OCI-LY3 (cell line): Measurements from ENCODE around the gene CCBE1.

Experiments
- H2AFZ ChIP-seq: fragments of 200-600, 300-600 bp; shearing (Covaris generic); 2 replicates; pipeline ENCODE4 v1.6.0; 2014; ENCODE audit warnings: antibody characterized with exemption, low read depth, low read length
- H3K27ac ChIP-seq: fragments of 200-600, 300-600 bp; sonication (generic); 2 replicates; pipeline ENCODE4 v1.5.1; 2014; ENCODE audit warnings: mild to moderate bottlenecking, low read length, moderate library complexity, mixed read lengths
- H3K27me3 ChIP-seq: fragments of 200-600, 300-600 bp; sonication (generic); 2 replicates; pipeline ENCODE4 v1.6.1; 2014; ENCODE audit warnings: low read depth, low read length, mixed read lengths
- H3K36me3 ChIP-seq: fragments of 200-600, 300-600 bp; sonication (generic); replicated peaks from 2 replicates; pipeline ENCODE3; 2014; ENCODE audit warnings: low read depth, low read length, mixed read lengths
- H3K4me1 ChIP-seq: fragments of 300-600, 200-600 bp; sonication (generic); 2 replicates; pipeline ENCODE4 v1.6.1; 2014; ENCODE audit warnings: low read length, mixed read lengths
- H3K4me2 ChIP-seq: fragments of 200-600, 300-600 bp; sonication (generic); 2 replicates; pipeline ENCODE4 v1.6.1; 2014; ENCODE audit warnings: low read length, mixed read lengths
- H3K4me3 ChIP-seq: fragments of 300-600, 200-600 bp; sonication (generic); 2 replicates; pipeline ENCODE4 v1.5.1; 2014; ENCODE audit warnings: antibody characterized with exemption, mild to moderate bottlenecking, low read length, moderate library complexity
- H3K79me2 ChIP-seq: fragments of 300-600, 200-600 bp; shearing (Covaris generic); 2 replicates; pipeline ENCODE4 v1.6.1; 2014; ENCODE audit warnings: mild to moderate bottlenecking, low read length, mixed read lengths
- H3K9ac ChIP-seq: fragments of 300-600, 200-600 bp; shearing (Covaris generic); 2 replicates; pipeline ENCODE4 v1.6.0; 2014; ENCODE audit warnings: mild to moderate bottlenecking, low read length, moderate library complexity
- H3K9me3 ChIP-seq: fragments of 200-600, 300-600 bp; shearing (Covaris generic); 2 replicates; pipeline ENCODE4 v1.6.1; 2014; ENCODE audit warnings: low read length, mixed read lengths; ENCODE audit not compliant: insufficient read depth
- H4K20me1 ChIP-seq: fragments of 200-600, 300-600 bp; sonication (generic); 2 replicates; pipeline ENCODE4 v1.6.1; 2016; ENCODE audit warnings: low read length, mixed read lengths; ENCODE audit not compliant: insufficient read depth
- EZH2phosphoT487 ChIP-seq: fragments of 200-600 bp; shearing (Covaris generic); IDR thresholded peaks from 2 replicates; pipeline ENCODE4 v1.6.1; 2018; ENCODE audit warnings: antibody characterized with exemption, mixed run types, low read depth
- TF ChIP-seq, protein P1 (sequence below): fragments of 200-600, 300-600 bp; sonication (generic); IDR thresholded peaks from 2 replicates; pipeline ENCODE4 v1.5.1; 2014; ENCODE audit warnings: antibody characterized with exemption, low read length, low read depth

CCBE1 gene

DNA sequence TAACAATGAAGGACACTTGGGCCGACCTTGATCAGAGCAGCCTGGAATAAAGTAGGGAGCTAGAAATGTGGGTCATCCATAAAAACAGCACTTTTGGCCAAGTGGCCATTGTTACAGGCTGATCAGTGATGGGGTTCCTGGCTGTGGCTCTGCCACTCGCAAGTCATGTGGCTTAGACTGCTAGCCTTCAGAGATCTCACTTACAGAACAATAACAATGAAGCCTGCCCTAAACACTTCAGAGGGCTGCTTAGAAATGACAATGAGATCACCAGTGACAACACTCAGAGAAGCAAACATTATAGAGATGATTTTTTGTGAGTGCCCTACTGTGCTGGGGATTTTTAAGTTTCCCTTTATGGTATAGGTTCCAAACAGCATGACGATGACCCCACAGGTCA lies 230.2 kb downstream of the CCBE1 start:
- H3K4me1 ChIP-seq: no peaks in the 10 kb centered on the region

DNA sequence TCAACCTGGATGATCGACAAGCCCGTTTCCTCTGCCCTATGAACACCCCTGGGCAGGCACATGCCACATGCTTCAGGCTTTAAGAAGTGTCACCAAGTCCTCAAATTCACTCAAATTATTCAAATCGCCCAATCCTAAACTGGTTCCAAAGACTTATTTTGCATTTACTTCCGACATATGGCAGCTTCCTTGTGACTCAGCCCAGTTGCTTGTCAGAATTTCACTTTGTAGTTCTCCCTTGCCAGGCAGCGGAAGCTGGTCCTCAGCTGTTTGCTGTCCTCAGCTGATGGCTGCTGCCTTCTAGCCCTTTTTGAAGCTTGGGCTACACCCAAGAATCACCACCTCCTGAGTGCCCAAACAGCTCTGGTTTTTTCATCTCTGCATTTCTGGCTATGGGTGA lies 232.7 kb downstream of the CCBE1 start:
- H3K36me3 ChIP-seq: no peaks in the 10 kb centered on the region
- no peaks in the 10 kb centered on the region for H3K4me1 ChIP-seq
- no peaks in the 10 kb centered on the region for H4K20me1 ChIP-seq
- no peaks in the 10 kb centered on the region for H3K9me3 ChIP-seq
- H3K4me2 ChIP-seq: no peak overlapping the region
- TF ChIP-seq, protein P1, sequence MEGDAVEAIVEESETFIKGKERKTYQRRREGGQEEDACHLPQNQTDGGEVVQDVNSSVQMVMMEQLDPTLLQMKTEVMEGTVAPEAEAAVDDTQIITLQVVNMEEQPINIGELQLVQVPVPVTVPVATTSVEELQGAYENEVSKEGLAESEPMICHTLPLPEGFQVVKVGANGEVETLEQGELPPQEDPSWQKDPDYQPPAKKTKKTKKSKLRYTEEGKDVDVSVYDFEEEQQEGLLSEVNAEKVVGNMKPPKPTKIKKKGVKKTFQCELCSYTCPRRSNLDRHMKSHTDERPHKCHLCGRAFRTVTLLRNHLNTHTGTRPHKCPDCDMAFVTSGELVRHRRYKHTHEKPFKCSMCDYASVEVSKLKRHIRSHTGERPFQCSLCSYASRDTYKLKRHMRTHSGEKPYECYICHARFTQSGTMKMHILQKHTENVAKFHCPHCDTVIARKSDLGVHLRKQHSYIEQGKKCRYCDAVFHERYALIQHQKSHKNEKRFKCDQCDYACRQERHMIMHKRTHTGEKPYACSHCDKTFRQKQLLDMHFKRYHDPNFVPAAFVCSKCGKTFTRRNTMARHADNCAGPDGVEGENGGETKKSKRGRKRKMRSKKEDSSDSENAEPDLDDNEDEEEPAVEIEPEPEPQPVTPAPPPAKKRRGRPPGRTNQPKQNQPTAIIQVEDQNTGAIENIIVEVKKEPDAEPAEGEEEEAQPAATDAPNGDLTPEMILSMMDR: no peak
- TF ChIP-seq EZH2phosphoT487: no peak
- no peak overlapping the region for H3K4me3 ChIP-seq
- H3K9ac ChIP-seq: no peak overlapping the region
- H3K27ac ChIP-seq: no peak overlapping the region
- peaks cover 21% of the 10 kb centered on the region for H3K27me3 ChIP-seq
- no peaks in the 10 kb centered on the region for H3K79me2 ChIP-seq
- no peak overlapping the region for H2AFZ ChIP-seq

More for the DNA sequence above, 230.2 kb downstream of the CCBE1 start:
- Histone ChIP-seq H4K20me1 (no peaks in the 10 kb centered on the region), H3K27me3 (peaks cover 34% of the 10 kb centered on the region), H2AFZ (no peak overlapping the region), H3K27ac (no peak overlapping the region), H3K9ac (no peak overlapping the region), H3K36me3 (no peaks in the 10 kb centered on the region), H3K79me2 (no peaks in the 10 kb centered on the region), H3K4me2 (no peak overlapping the region), H3K9me3 (no peaks in the 10 kb centered on the region), H3K4me3 (no peak overlapping the region)
- no peak for TF ChIP-seq EZH2phosphoT487
- TF ChIP-seq, protein P1: no peak

DNA sequence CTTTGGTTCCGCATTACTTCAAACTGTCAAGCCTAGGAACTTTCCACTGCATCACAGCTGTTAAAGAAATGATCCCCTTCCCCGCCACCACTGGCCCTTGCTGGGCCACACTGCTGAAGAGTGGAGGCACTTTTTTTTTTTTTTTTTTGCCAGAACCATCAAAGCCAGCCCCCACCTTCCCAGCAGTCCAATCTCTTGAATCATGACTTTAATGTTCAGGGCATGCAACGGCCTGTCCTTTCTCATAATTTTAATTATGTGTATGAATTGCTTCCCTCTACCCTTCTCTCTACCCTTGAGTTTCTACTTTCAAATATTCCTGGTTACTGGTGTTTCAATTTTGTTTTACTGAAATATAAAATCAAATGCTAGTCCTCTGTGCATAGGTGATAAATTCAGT lies 236.1 kb downstream of the CCBE1 start:
- Histone ChIP-seq H3K4me1 (no peaks in the 10 kb centered on the region), H4K20me1 (no peaks in the 10 kb centered on the region), H3K36me3 (no peaks in the 10 kb centered on the region), H3K4me3 (no peak overlapping the region), H3K27ac (no peak overlapping the region), H3K27me3 (peaks cover 40% of the 10 kb centered on the region), H3K9ac (no peak overlapping the region), H3K4me2 (no peak overlapping the region), H3K9me3 (no peaks in the 10 kb centered on the region), H2AFZ (no peak overlapping the region), H3K79me2 (no peaks in the 10 kb centered on the region)
- TF ChIP-seq EZH2phosphoT487: no peak
- TF ChIP-seq, protein P1: no peak

DNA sequence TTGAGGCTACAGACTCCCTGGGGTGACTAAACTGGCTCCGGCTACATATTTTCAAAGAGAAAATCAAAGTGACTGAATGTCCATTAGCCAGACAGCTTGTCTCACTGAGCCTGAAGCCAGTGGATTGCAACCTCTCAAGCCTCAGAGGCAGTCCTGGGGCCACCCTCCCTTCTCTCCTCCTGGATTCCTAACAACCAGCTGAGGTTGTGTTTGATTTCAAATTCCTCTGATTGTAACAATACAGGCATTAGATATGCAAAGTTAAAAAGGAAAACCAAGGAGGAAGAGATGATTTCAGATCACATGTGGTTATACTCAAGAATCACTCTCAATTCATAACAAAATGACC lies 237.2 kb downstream of the CCBE1 start:
- Histone ChIP-seq H3K4me3 (no peak overlapping the region), H3K9ac (no peak overlapping the region), H2AFZ (no peak overlapping the region), H3K27ac (no peak overlapping the region), H4K20me1 (no peaks in the 10 kb centered on the region), H3K9me3 (no peaks in the 10 kb centered on the region), H3K79me2 (no peaks in the 10 kb centered on the region), H3K36me3 (no peaks in the 10 kb centered on the region), H3K27me3 (peaks cover 44% of the 10 kb centered on the region), H3K4me2 (no peak overlapping the region), H3K4me1 (no peaks in the 10 kb centered on the region)
- TF ChIP-seq, protein P1: no peak
- TF ChIP-seq EZH2phosphoT487: no peak
